GM12891 (cell line): ENCODE data around the gene TLE1.

Experiments
- DNase-seq: peaks from one replicate; pipeline ENCODE4 v3.0.0; 2011; ENCODE audit warnings: low spot score; ENCODE audit not compliant: insufficient read length
- FAIRE-seq: peaks from 2 replicates; lab custom pipeline; 2011; peaks lifted over from hg19 to GRCh38; lab: Jason Lieb, UNC
- PAX5 ChIP-seq: IDR thresholded peaks from 2 replicates; pipeline ENCODE4 v1.6.1; 2011; ENCODE audit warnings: low read length, moderate library complexity, mild to moderate bottlenecking; ENCODE audit not compliant: insufficient read depth, severe bottlenecking
- POLR2A ChIP-seq: IDR thresholded peaks from 2 replicates; pipeline ENCODE4 v1.6.1; 2011; ENCODE audit warnings: low read depth, low read length, control low read depth
- POLR2AphosphoS5 ChIP-seq: IDR thresholded peaks from 2 replicates; pipeline ENCODE4 v1.6.1; 2011; ENCODE audit warnings: low read depth, low read length, control low read depth
- POU2F2 ChIP-seq: IDR thresholded peaks from 2 replicates; pipeline ENCODE4 v1.6.1; 2011; ENCODE audit warnings: low read depth, mild to moderate bottlenecking, control low read depth, low read length, moderate library complexity
- SPI1 ChIP-seq: IDR thresholded peaks from 2 replicates; pipeline ENCODE4 v1.6.1; 2011; ENCODE audit warnings: low read depth, low read length, control low read depth
- TAF1 ChIP-seq: IDR thresholded peaks from 2 replicates; pipeline ENCODE4 v1.6.1; 2011; ENCODE audit warnings: low read depth, low read length, control low read depth

TLE1 gene

GRCh38 chr9:81534138-81534875, 155.0 kb downstream of the TLE1 start:
- TF ChIP-seq PAX5 (no peak), POLR2A (no peak), POU2F2 (no peak), POLR2AphosphoS5 (no peak), SPI1 (no peak), TAF1 (no peak)
- FAIRE-seq (no peak), DNase-seq (no peak)
